ACC112 (cell line): ENCODE results near the gene SEC14L5.

ENCODE experiments used
- H2AFZ ChIP-seq: fragments of 200-600 bp; sonication (generic); one replicate; pipeline ENCODE4 v1.6.0; 2017; ENCODE audit warnings: antibody characterized with exemption, low read length; ENCODE audit not compliant: unreplicated experiment
- H3K27ac ChIP-seq: fragments of 200-600 bp; sonication (generic); 2 replicates; pipeline ENCODE4 v1.5.1; 2014; ENCODE audit warnings: low read depth, mild to moderate bottlenecking, antibody characterized with exemption, low read length, moderate library complexity
- H3K27me3 ChIP-seq: fragments of 200-600 bp; sonication (generic); 2 replicates; pipeline ENCODE4 v1.6.1; 2014; ENCODE audit warnings: mild to moderate bottlenecking, antibody characterized with exemption, low read length, moderate library complexity, mixed read lengths; ENCODE audit not compliant: insufficient read depth
- H3K36me3 ChIP-seq: fragments of 200-600 bp; sonication (generic); 2 replicates; pipeline ENCODE4 v1.6.1; 2016; ENCODE audit warnings: mild to moderate bottlenecking, antibody characterized with exemption, low read length, moderate library complexity, mixed read lengths; ENCODE audit not compliant: insufficient read depth
- H3K4me1 ChIP-seq: fragments of 200-600 bp; sonication (generic); one replicate; pipeline ENCODE4 v1.6.1; 2016; ENCODE audit warnings: low read length, mixed read lengths; ENCODE audit not compliant: insufficient read depth, unreplicated experiment, control insufficient read depth
- H3K4me3 ChIP-seq: fragments of 200-600 bp; sonication (generic); 2 replicates; pipeline ENCODE4 v1.5.1; 2014; ENCODE audit warnings: mild to moderate bottlenecking, low read depth, low read length
- H3K79me2 ChIP-seq: fragments of 200-600 bp; sonication (generic); one replicate; pipeline ENCODE4 v1.6.0; 2016; ENCODE audit warnings: low read length; ENCODE audit not compliant: control insufficient read depth, unreplicated experiment, insufficient read depth

SEC14L5 gene

GRCh38 chr16:5003211-5003610 is 45.1 kb downstream of the SEC14L5 start:
- peaks cover 23% of the 10 kb centered on the region for H3K27me3 ChIP-seq

DNA sequence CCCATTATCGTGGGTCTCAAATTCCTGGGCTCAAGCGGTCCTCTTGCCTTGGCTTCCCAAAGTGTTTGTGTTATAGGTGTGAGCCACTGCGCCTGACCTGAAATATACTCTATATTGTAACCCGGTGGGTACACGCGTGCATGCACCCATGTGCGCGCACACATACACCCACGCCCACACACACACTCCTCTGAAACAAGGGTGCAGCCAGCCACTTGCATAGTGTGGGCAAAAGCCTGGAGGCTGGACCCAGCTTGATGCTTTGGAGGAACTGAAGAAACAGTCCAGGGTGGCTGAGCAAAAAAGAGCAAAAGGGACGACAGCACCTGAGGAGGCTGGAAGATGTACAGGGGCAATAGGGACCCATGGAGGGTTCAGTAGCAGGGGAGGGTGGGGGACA is 45.7 kb downstream of the SEC14L5 start:
- Histone ChIP-seq H3K4me1 (no peaks in the 10 kb centered on the region), H3K79me2 (no peaks in the 10 kb centered on the region), H3K36me3 (no peaks in the 10 kb centered on the region), H3K4me3 (no peak overlapping the region), H3K27ac (no peak overlapping the region), H2AFZ (no peak overlapping the region), H3K27me3 (peaks cover 23% of the 10 kb centered on the region)

More at GRCh38 chr16:5003211-5003610, 45.1 kb downstream of the SEC14L5 start:
- no peak overlapping the region for H2AFZ ChIP-seq
- H3K4me1 ChIP-seq: no peaks in the 10 kb centered on the region
- H3K27ac ChIP-seq: no peak overlapping the region
- no peak overlapping the region for H3K4me3 ChIP-seq
- H3K36me3 ChIP-seq: no peaks in the 10 kb centered on the region
- no peaks in the 10 kb centered on the region for H3K79me2 ChIP-seq

- Histone ChIP-seq H3K27me3 (peaks cover 23% of the 10 kb centered on the region), H3K27ac (no peak overlapping the region), H3K36me3 (no peaks in the 10 kb centered on the region), H2AFZ (no peak overlapping the region), H3K4me3 (no peak overlapping the region), H3K4me1 (no peaks in the 10 kb centered on the region), H3K79me2 (no peaks in the 10 kb centered on the region)
These were observed 46.2 kb downstream of the SEC14L5 start for GRCh38 chr16:5004311-5004710.

- H3K27me3 ChIP-seq: peaks cover 35% of the 10 kb centered on the region
These were observed 47.8 kb downstream of the SEC14L5 start for GRCh38 chr16:5005916-5006315.

GRCh38 chr16:5006348-5007193 is 48.4 kb downstream of the SEC14L5 start:
- H3K27ac ChIP-seq: no peak overlapping the region

More at GRCh38 chr16:5005916-5006315, 47.8 kb downstream of the SEC14L5 start:
- Histone ChIP-seq H2AFZ (no peak overlapping the region), H3K4me1 (no peaks in the 10 kb centered on the region), H3K4me3 (no peak overlapping the region), H3K27ac (no peak overlapping the region), H3K36me3 (no peaks in the 10 kb centered on the region), H3K79me2 (no peaks in the 10 kb centered on the region)

GRCh38 chr16:5007256-5007655 is 49.1 kb downstream of the SEC14L5 start:
- H2AFZ ChIP-seq: no peak overlapping the region
- H3K4me3 ChIP-seq: no peak overlapping the region
- H3K4me1 ChIP-seq: no peaks in the 10 kb centered on the region
- no peak overlapping the region for H3K27ac ChIP-seq
- no peaks in the 10 kb centered on the region for H3K79me2 ChIP-seq
- peaks cover 43% of the 10 kb centered on the region for H3K27me3 ChIP-seq
- no peaks in the 10 kb centered on the region for H3K36me3 ChIP-seq

More at GRCh38 chr16:5006348-5007193, 48.4 kb downstream of the SEC14L5 start:
- Histone ChIP-seq H3K36me3 (no peaks in the 10 kb centered on the region), H3K79me2 (no peaks in the 10 kb centered on the region), H3K27me3 (peaks cover 41% of the 10 kb centered on the region), H2AFZ (no peak overlapping the region), H3K4me3 (no peak overlapping the region), H3K4me1 (no peaks in the 10 kb centered on the region)

GRCh38 chr16:5008311-5008731 is 50.2 kb downstream of the SEC14L5 start:
- H3K4me3 ChIP-seq: no peak overlapping the region
- no peaks in the 10 kb centered on the region for H3K36me3 ChIP-seq
- H3K79me2 ChIP-seq: no peaks in the 10 kb centered on the region
- no peaks in the 10 kb centered on the region for H3K4me1 ChIP-seq
- H2AFZ ChIP-seq: no peak overlapping the region
- H3K27me3 ChIP-seq: peaks cover 41% of the 10 kb centered on the region
- no peak overlapping the region for H3K27ac ChIP-seq

DNA sequence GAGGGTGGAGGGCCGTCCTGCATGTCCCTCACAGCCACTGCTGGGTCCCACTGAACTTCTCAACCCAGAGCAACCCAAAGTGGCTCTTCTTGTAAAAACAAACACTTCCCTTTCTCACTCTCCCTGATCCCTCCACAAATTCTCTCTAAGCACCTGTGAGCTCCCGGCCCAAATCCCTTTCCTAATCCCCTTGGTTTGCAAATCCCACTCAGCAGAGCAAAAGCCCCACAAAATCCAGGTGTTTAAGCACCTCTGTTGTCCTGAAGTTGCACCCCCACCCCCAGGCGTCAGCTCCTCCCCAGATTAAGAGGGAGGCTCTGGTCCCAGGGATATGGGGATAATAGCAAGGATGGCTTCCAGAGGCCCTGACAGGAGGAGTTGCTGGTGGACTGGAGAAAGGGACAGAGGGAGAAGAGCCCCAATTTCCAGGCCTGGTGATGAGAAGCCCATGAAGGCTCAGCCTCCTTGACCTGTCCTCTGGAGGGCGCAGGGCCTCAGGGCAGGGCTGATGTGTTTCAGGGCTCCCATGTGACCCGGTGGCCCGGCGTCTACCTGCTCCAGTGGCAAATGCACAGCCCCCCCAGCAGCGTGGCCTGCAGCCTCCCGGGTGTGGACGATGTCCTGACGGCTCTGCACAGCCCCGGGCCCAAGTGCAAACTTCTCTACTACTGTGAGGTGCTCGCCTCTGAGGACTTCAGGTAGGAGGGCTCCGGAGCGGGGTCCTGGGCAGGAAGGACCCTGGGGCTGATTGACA is 52.6 kb downstream of the SEC14L5 start:
- Histone ChIP-seq H3K27me3 (peaks cover 30% of the 10 kb centered on the region), H3K4me3 (no peak overlapping the region), H3K4me1 (no peaks in the 10 kb centered on the region), H3K27ac (no peak overlapping the region), H3K36me3 (no peaks in the 10 kb centered on the region), H2AFZ (no peak overlapping the region), H3K79me2 (no peaks in the 10 kb centered on the region)

GRCh38 chr16:5011637-5012036 is 53.5 kb downstream of the SEC14L5 start:
- no peak overlapping the region for H3K4me3 ChIP-seq
- H3K79me2 ChIP-seq: no peaks in the 10 kb centered on the region
- H3K36me3 ChIP-seq: no peaks in the 10 kb centered on the region
- H3K4me1 ChIP-seq: no peaks in the 10 kb centered on the region
- no peak overlapping the region for H3K27ac ChIP-seq
- H2AFZ ChIP-seq: no peak overlapping the region
- peaks cover 36% of the 10 kb centered on the region for H3K27me3 ChIP-seq

DNA sequence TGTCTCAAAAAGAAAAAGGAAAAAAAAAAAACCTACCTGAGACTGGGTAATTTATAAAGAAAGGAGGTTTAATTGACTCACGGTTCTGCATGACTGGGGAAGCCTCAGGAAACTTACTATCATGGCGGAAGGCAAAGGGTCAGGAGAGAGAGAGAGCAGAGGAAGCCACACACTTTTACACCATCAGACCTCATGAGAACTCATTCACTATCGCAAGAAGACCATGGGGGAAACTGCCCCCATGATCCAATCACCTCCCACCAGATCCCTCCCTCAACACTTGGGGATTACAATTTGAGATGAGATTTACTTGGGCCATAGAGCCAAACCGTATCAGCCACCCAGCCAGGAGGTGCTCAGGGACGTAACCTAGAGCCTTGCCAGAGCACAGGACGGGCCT is 54.8 kb downstream of the SEC14L5 start:
- no peaks in the 10 kb centered on the region for H3K36me3 ChIP-seq
- no peak overlapping the region for H3K27ac ChIP-seq
- H2AFZ ChIP-seq: no peak overlapping the region
- no peak overlapping the region for H3K4me3 ChIP-seq
- no peaks in the 10 kb centered on the region for H3K79me2 ChIP-seq
- H3K27me3 ChIP-seq: peaks cover 46% of the 10 kb centered on the region
- H3K4me1 ChIP-seq: no peaks in the 10 kb centered on the region
